ENCODE data around the gene ENTR1.

ENTR1 gene, protein sequence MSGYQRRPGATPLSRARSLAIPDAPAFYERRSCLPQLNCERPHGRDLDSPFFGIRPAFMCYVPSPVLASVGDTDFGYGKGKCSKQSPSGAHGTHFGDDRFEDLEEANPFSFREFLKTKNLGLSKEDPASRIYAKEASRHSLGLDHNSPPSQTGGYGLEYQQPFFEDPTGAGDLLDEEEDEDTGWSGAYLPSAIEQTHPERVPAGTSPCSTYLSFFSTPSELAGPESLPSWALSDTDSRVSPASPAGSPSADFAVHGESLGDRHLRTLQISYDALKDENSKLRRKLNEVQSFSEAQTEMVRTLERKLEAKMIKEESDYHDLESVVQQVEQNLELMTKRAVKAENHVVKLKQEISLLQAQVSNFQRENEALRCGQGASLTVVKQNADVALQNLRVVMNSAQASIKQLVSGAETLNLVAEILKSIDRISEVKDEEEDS

DNA sequence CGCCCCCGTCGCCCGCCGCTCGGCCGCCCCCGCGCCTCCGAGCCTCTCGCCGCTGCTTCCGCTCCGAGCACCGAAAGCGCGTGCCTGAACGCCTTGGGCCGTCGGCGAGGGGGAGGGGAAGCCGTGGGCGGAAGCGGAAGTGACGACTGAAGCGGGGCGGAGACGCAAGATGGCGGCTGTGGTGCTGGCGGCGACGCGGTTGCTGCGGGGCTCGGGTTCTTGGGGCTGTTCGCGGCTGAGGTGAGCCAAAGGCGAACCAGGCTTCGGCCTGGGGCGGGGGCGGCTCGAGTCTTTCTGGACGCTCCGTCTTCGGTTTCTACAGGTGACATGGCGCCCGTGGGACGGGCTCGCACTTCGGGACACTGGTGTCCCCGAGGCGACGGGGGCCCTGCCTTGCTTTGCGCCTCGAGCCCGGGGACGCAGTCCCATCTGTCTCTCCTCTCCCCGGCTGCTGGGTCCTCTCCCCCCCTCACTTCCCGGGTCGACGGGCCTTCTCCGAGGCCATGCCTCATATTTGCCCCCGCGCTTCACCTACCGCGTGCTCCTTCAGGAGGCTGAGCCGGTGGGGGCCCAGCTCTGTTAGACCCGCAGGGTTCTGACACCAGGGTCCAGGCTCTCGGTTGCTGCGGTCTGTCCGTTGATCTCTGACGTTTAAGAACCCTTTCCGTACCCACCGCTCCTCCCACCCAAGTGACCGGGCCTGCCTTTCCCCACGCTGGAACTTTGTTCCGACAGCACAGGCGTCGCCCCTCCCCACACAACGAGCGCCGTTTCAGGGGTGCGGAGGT, at the start of gene ENTR1, which contains the start of gene PMPCA:
ENTR1 (minus strand) TSS at position 115 of the 788 bp plus-strand sequence. CDS start 217 bp downstream, outside the sequence.
PMPCA (plus strand) TSS at position 159 of the 788 bp plus-strand sequence; CDS start at position 170, 11 bp downstream.
- DNase-seq: peak; percentile 89

DNA sequence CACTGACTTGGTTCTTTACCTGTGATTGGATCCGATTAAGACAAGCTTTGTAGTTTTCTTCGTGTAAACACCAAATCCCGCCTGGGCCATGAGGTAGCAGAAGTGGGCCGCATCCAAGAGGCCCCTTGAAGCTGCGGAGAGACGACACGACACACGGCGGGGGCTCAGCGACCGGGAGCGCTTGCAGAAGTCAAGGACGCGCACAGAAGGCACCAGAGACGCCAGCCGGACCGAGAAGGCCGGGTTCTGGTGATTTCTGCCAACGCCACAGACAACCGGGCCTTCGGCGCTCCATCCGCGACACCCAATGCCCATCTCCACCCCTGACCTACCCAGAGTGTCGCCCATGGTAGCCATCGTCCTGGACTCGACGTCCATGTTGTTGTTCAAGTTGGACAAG, 49.0 kb upstream of the ENTR1 start:
- DNase-seq: no peak

DNA sequence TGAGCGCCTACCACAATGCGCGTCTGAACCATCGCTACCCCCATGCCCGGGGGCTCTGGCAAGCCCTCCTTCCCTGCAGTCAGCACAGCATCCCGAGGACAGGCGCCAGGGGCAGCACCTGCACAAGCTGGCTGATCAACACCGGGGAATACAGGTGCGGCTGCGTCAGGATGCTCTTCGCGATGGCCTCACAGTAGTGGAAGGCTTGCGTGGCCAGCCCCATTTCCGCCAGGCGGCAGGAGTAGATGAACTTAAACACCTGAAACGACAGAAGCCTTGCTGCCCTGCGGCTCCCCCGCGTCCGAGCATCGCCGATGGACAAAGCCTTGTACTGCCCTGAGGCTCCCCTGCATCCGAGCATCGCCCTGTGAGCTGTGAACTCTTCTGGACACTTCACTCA, 46.9 kb upstream of the ENTR1 start:
- no peak for DNase-seq

DNA sequence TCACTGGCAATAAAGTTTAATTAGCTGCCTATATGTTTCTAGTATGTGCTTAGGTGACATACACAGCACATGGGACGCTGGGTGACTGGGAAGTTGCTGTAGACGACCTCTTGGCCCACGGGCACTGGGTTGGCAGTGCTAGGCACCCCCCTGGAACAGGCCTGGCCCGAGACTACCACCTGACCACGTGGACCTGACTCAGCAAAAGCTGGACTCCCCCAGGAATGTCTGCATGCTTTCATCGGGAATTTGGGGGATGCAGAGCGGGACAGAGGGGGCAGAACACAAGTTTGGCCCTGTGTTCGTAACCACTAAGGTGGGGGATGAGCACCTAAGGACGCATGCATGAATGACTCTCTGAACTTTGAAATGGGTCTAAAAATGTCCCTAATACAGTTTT, 45.8 kb upstream of the ENTR1 start:
- DNase-seq: no peak

DNA sequence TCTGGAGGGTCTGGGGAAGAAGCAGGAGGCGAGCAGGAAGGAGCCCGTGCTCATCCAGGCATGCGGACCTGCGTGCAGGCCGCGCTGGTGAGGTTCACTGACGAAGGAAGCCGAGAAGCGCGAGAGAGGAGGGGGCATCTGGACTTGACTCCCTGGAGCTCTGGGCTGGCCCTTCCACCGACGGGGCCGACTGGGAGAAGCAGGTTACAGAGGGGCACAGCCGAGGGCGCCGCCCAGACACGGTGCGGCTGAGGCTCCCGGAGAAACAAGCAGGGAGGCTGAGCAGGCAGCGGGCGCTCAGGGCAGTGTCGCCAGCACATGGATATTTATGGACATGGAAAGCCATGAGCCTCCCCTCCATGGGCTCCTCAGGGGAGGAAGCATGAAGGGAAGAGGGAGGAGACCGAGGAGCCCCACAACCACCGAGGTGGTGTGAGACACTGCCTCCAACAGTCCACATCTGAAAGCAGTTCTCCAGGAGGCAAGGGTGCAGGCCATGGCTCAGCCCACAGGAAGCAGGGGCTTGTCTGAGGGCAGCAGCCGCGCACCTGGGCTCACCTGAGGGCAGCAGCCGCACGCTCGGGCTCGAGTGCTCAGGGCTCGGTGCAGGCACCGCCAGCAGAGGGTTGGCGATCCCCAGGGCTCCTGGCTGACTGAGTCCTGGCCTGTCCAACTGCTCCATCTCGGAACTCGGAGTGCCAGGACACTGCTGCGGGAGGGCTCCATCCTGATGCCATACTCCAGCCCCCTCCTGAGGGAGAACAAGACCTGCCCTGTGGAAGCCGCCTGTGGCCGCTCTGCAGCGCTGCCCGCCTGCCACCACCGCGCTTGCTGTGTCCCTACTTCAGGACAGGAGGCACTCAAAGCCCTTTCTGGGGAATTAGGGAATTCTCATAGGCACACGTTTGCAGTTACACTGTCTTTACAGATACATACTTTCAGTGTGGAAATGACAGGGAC, 44.9 kb upstream of the ENTR1 start:
- DNase-seq: no peak

DNA sequence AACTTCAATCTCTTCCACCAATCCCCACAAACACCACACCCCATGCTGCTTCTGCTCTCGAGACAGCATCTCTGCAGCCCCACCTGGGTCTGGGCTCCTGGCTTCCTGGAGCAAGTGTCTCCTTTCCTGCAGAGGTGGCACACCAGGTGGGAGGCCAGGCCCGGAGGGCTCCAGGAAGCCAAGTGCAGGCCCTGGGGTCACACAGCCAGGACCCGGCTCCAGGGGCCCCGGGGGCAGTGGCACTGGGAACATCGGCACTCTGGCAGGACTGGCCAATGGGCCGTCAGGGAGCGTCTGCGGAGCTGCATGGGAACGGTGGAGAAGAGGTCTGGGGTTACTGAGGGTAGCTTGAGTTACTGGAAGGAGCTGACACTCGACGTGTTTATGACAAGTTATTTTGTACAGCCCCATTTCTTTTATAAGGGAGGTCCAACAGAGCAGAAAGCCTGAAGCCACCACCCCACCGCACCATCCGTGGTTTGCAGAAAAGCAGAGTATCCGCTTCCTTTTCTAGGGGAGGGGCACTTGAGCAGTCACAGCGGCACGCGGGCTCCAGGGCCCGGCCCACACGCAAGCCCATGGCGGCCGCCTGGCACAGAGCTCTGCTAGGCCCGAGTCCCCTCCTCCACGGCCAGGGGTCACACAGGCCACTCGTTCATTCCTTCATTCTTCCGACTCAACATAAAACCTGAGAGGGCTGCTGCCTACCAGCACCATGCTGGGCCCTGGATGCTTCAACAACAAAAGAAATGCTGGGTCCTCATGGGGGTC, 43.8 kb upstream of the ENTR1 start:
- DNase-seq: no peak

DNA sequence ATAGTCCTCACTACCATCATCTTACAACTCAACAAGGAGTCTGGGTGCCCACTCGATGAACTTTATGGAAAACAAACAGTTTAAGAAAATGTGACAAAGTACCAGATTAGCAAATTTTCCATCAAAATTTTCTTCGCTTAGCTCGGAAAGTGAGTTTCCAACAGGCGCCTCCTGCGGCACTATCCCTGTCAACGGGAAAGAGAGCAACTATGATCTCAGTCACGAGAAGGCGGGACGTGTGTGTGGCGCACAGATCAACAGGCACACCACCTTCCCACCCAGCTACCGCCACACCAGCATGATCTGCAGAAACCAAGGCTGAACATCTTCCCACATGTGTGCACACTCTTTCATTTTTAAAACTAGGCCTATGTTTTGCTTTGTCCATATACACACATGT, 42.9 kb upstream of the ENTR1 start:
- DNase-seq: no peak

DNA sequence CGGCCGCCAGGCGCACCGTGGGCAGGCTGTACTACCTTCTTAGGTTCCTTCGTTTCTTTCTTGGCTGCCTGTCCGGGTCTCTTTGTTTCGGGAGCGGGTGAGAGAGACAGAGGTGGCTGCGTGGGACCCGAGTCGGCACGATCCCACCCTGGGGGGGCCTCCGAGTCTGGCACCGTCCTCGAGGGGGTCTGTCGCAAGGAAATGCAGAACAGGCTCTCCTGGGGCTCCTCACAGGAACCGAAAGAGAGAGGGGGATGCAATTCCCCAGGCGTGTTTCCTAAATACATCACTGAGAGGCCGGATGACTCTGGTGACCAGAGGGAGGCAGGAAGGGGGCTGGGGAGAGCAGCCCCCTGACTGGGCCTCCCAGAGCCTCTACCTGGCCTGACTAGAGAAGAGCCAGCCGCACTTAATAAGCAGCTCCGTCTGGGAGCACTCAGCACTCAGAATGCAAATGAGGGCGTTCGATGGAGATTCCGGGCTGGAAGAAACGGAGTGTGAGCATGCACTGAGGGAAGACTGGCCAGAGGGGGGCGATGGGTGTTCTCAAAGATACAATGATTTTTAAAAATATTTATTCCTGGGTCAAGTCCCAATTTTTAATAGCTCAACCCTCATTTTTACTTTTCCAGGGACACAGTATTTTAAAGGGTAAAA, 40.9 kb upstream of the ENTR1 start:
- no peak for DNase-seq

DNA sequence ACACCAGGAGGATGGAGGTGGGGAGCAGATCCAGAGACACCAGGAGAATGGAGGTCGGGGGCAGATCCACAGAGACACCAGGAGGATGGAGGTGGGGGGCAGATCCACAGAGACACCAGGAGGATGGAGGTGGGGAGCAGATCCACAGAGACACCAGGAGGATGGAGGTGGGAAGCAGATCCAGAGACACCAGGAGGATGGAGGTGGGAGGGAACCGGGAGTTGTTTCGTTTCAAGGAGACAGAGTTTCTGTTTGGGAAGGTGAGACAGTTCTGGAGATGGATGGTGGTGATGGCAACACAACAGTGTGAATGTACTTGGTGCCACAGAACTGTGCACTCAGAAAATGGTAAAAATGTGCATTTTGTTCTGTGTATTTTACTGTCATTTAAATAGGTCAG, 38.2 kb upstream of the ENTR1 start:
- DNase-seq: no peak

DNA sequence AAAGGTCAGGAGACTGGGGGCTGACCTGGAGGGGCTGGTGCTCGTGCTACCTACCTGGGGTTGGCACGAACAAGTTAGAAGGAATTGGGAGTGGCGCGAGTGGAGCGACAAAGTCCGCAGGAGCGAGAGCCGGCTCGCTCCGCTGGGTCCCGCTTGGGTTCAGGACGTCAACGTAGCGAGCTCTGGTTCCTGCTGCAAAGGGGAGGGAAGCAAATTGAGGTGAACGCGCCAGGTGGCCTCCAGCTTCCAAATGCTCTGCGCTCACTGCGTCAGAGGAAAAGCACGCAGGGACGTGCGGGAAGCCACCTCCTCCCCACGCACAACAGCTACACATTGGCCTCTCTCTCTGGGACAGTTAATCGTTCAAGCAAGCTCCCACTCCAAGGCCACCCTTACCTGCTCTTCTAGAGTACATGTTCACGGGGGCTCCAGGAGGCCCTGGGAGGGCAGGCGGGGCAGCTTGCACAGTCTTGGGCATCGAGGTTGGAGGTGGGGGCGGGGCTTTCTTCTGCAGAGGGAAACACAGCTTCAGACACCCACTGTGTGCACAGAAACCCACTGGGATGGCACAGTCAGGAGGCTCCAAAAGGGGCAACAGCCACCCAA, 36.9 kb upstream of the ENTR1 start:
- DNase-seq: no peak

DNA sequence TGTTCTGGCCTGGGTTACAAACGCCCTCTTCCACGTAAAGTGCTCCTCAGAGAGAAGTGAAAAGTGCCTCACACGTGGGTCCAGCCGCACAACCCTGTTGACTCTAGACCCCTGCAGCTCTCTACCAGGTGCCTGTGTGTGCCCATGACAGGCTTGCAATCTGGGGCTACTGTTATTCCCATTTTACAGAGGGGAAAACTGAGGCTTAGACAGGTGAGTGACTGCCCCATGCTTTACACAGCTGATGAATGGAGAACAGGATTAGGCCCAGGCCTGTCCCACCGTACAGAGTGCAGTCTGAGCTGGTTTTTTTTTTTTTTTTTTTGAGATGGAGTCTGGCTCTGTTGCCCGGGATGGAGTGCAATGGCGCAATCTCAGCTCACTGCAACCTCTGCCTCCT, 35.4 kb upstream of the ENTR1 start:
- no peak for DNase-seq

DNA sequence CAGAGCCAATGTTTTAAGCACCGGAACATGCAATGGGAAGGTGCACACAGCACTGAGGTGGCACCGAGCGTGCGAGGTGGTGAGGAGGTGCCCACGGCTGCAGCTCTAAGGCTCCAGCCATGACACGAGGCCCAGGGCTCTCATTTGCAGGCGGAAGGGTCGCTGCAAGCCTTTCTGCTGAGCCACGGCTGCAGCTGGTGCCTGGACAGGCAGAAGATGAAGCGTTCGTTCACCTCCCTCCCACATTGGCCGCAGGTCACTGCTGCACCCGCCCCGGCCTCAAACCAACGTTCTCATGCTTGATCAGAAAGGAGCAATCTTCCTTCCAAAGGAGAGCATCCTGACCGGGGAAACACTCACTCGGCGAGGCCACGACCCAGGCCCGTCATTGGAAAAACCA, 33.7 kb upstream of the ENTR1 start:
- DNase-seq: no peak

DNA sequence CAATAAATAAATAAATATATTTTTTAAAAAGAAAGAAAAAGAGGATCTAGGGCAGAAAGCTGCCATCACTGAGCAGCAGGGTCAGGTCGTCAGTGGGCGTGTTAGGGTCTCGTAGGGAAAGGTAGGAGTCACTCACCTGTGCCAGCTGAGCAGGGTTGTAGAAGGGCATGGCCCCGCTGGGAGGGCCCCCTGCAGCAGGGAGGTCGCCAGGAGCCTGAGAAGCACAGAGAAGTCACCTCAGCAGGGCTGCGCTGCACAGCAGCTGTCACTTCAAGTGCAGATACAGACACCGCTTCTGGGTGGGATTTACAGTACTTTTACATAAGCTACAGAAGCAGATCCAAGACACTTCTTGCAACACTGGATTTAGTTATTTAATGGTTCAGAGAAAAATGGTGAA, 33.3 kb upstream of the ENTR1 start:
- DNase-seq: no peak

DNA sequence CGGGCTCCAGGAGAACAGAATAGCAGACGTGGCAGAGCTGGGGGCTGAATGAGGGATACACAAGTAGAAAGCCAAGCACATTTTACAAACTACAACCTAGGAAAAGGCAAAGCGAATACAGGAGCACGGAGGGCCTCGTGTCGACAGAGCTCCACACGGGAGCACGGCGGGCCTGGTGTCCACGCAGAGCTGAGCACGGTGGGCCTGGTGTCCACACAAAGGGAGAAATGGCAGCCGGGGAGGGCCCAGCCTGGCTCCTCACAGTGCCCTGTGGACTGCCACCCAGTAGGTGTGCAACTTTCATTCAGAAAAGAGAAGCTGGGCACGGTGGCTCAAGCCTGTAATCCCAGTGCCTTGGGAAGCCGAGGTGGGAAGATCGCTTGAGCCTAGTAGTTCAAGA, 32.7 kb upstream of the ENTR1 start:
- no peak for DNase-seq

DNA sequence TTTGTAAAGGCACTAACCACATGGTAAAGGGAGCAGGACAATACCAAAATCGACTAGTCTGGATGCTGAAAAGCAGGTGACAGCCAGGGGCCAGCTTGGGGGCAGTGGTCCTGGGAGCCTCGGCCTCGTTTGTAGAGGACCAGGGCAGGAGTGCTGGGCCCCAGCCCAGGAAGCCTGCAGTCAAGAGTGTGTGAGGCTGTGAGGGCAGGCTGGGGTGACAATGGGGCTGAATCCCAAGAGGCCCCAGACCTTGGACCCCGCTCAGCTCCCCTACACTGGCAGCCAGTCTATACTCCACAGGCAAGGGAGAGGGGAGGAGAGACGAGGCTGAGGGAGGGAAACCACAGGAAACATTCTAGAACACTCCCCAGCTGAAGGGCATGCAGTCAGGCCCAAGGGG, 31.9 kb upstream of the ENTR1 start:
- DNase-seq: no peak

DNA sequence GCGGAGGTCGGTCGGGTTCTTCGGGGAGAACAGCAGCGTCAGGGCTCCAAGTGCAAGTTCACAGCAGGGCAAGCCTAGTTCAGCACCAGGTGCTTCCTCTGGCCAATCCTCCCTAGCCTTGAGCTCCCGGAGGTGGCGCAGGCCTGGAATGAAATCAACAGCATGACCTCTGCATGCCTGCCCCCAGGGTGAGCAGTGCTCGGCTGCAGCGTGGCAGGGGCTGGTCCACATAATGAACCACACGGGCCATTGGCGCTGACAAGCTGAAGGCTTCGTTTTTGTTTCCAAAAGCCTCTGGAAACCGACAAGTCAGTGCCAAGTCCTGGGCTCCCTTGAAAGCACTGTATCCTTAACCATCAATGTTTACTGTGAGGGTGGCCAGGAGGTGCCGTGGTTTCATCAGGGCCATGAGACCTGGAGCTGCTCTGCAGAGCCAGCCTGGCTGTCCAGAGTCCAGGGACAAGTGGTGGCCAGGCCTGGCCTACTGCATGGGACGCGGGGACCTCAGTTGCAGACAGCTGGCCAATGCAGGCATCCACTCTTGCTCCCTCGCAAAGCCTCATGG, 31.3 kb upstream of the ENTR1 start:
- no peak for DNase-seq

DNA sequence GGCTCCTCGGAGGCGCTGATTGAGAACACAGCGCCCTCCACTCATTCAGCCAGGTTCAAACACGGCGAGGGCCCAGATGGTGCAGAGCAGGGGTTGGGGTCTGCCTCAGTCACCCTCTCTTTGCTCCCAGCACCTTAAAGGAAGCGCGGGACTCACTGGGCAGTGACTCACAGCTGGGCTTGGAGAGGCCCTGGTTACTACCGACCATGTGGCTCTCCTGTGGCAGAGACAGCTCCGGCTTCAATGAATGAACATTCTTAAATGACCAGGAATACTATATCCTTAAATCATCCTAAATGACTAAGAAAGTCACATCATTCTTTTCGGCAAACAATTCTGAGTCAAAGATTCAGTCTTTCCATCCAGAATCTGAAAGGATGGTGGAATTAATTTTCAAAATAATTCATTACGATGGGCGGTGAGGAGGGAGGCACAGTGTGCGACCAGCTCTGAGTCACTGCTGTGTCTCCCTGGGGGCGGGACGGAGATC, 30.8 kb upstream of the ENTR1 start:
- no peak for DNase-seq

DNA sequence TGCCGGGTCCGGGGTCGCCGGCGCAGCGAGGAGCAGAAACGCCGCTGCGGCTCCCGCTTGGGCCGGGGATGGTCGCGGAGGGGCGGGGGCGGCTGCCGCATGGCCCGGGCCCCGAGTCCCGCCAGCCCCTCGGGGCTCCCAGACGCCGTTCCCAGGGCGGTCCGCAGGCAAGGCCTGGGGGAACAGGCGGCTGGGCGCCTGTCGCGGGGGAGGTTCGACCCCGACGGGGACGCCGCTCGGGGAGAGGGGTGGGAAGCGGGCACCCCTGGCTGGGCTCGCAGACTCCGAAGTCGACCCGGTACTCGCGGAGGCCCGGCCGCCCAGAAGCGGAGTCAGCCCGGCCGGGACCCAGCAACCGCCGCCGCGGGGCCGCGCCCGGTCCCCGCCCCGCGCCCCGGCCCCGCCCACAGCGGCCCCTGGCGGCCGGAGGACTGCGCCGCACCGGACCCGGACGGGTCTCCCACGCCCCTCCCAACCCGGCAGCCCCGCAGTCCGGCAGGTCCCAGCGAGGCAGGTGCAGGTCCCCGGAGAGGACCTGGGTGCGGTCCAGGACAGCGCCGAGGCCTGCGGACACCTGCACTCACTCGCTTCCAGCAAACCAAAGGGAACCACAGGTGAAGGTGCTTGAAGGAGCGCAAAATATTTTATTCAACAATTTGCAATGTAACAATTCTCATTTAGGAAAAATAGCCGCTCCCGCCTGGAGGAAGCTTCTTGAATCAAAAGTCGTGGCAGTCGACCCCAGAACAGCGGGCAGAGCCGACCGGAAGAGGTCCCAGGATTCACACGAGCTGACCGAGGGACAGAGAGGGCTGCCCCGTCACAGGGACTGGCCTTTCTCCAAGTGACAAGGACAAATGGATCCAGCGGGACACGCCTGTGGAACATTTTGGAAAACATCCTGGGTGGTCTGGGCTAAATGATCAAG, 29.3 kb upstream of the ENTR1 start, which contains the start of gene INPP5E:
INPP5E (minus strand) TSS at position 365 of the 928 bp plus-strand sequence. CDS start 426 bp downstream, outside the sequence.
- DNase-seq: peak; percentile 53

Measured in NCI-H2029 (cell line).